ENCODE results near the gene MAGI1. TPM values are rescaled to one million over a fixed set of nuclear protein-coding genes. Genes with fewer than 3 reads are reported as not detected.

MAGI1 gene
- total RNA-seq: 33.1 TPM
- long read RNA-seq, partial matches to known transcripts: 3 of 12 reads
- long read RNA-seq, other reads (novel, unspliced or antisense): 9 of 12 reads

DNA sequence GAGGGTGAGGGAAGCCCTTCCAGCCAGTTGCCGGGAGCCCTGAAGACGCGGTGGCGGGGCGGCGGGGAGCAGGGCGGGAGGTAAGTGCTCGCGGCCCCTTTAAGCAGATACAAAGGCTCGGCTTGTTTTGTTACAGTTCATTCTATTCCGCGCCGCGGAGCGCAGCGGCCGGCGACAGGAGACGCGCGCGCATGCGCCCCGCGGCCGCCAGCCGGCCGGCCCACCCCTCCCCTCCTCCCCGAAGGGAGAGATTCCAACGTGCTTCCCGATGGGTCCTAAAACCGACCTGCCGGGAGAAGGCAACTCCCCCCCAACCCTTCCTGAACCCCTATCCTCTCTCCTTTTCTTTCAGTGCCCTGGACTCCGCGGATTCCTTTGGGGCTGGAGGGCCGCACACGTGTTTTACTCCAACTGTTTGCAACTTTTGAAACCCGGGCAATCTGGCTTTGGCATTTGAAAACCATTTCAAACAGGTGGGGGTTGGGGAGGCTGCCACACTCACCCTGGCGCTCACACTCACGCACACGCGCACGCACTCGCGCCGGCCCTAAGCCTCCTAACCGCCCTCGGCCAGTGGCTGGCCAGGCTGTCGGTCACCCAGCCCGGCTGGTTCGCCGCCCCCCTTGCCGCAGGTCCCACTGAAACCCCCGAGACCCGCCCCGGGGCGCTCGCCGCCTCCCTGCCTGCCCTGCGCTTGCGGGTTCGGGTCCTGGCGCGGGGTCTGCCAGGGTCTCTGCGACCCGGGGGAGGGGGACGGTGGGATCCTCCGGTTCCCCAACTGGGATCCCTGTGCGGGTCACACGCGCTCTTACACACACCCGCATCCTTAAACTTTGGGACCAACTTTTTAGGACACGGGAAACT, at the start of gene MAGI1:
Gene MAGI1 (minus strand): TSS at position 193 of the 864 bp plus-strand sequence. CDS start 610 bp downstream, outside the sequence.
- peak; percentile 91 for DNase-seq (ENCODE audit: missing footprints)
- intact Hi-C loops (cut with DNase I): loop anchor here (2.0 to 5.0 kb wide), 7 partner anchors 52 to 254 kb away; no protein-coding TSS in a partner anchor
- peak; percentile 92 for ATAC-seq

DNA sequence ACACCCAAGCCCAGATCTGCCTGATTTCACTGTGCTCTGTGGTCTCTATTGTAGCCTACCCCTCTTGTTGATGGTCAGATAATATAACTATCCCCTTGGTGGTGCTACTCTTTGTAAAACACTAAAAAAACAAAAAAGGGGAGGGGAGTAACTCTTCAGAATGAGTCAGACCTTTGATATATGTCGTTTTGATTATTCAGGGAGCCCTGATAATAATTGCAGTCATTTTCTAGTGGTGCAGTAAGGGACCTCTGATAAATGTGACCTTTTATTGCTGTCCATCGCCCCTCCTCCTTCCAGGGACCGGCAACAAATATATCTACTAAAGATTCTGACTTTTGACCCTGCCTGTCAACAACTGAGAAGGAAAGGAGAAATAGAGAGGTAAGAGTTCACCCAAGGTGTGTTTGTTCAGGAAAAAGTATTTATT, 45.1 kb upstream of the MAGI1 start:
- DNase-seq (ENCODE audit: missing footprints) (no peak), ATAC-seq (no peak)
- intact Hi-C loops (cut with DNase I): no loop called here

DNA sequence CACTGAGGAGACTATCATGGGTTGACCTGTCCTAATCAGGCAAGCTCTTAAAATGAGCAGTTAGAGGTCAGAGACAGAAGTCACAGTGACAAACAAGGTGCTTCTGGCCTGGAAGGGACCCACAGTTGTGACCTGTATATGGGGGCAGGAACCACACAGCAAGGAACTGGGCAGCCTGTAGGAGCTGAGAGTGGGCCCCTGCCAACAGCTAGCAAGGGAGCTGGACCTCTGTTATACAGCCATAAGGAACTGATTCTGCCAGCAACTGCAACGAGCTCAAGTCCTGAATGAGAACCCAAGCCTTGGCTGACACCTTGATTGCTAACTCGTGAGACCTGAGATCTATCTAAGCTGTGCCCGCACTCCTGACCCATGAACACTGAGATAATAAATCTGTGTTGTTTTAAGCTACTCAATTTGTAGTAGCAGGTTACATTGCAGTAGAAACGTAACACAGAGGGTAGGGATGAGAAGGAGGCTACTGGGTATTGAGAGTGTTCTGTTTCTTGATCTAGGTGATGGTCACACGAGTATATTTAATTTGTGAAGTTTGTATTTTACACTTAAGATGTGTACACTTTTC, 44.5 kb upstream of the MAGI1 start:
- no peak for DNase-seq (ENCODE audit: missing footprints)
- no peak for ATAC-seq
- intact Hi-C loops (cut with DNase I): no loop called here

DNA sequence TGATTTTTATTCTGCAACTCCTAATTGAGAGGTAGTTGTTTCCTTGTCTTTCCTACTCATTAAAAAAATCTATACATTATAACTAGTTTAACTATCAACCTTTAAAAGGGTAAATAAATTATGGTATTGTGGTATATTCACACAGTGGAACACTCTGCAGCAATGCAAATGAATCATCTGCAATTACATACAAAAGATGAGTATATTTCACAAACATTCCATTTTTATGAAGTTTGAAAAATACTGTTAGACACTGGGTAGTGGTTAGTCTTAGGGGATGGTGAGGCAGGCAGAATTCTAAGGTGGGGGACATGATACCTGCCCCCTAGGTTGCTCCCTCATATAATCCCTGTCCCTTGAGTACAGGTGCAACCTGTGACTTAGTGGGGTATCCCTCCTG, 44.0 kb upstream of the MAGI1 start:
- ATAC-seq: no peak
- no peak for DNase-seq (ENCODE audit: missing footprints)
- intact Hi-C loops (cut with DNase I): no loop called here

DNA sequence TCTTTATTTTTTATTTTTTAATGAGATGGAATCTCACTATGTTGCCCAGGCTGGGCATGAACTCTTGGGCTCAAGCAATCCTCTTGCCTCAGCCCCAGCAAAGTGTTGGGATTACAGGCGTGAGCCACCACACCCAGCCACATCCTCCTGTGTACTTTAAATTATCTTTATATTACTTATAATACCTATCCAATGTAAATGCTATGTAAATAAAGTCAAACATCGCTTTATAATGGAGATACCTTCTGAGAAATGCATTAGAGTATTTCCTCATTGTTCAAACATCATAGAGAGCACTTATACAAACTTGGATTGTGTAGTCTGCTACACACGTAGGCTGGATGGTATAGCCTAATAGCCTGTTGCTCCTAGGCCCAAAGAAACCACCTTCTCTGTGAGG, 41.4 kb upstream of the MAGI1 start:
- intact Hi-C loops (cut with DNase I): no loop called here
- DNase-seq (ENCODE audit: missing footprints) (no peak), ATAC-seq (no peak)

DNA sequence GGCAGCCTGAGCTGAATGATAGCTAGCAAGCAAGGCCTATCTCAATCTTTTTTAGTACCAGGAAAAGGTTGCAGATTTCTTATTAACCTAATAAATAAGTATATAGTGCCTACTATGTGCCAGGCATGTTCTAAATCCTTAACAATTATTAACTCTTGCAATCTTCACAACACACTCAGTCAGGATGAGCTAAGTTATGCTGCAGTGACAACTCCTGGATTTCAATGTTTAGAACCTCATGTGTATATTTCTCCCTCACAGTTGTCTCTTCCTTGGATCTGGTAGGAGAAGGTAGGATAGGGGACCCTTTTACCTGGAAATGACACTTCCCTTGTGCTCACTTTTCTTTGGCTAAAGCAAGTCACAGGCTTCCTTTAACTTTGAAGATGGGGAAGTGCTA, 39.3 kb upstream of the MAGI1 start:
- intact Hi-C loops (cut with DNase I): no loop called here
- ATAC-seq: no peak
- no peak for DNase-seq (ENCODE audit: missing footprints)

DNA sequence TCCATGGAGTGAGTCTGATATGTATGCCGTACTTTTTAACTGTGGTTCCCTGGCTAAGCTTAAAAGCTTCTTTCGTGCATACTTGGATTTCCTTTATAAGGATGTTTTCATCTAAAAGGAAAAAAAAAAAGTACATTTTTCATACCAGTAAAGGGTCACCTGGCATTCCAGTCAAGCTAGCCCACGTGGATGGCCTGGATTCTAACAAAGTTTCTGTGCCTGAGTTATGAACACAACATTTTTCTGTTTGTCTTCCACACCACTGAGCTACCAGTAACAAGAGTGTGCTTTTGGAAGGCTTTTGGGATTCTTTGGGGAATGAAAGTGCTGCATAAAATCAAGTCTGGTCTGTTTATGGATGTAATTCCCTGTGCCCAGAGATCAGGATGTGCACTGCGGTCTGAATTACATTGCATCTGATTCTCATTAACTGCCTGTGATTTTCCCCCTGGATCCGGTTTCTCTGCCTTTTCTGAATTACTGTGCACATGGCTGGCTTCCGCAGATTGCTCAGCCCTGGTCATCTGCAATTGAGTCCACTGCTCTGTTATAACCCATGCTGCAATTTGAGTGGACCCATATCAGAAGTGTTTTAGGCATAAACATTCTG, 38.2 kb upstream of the MAGI1 start:
- ATAC-seq (no peak), DNase-seq (ENCODE audit: missing footprints) (no peak)
- intact Hi-C loops (cut with DNase I): no loop called here

DNA sequence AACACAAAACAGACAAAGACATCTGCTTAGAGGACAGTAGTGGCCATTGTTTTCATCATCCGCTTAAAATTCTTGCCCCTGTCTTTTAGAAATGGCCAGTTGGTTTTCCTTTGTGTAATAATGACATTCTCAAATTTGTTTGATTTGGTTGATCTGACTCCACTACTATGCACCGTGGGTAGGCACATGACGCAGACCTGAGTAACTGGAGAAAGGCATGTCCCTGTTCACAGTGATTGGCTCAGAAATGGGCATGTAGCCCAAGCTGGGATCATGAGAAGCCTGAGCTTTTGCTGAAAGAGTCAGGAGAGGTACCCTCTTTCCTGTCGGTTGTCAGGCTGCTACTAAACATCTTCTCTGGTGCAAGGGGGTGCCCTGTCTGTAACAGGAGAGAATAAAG, 36.6 kb upstream of the MAGI1 start:
- ATAC-seq: no peak
- DNase-seq (ENCODE audit: missing footprints): no peak
- intact Hi-C loops (cut with DNase I): no loop called here

DNA sequence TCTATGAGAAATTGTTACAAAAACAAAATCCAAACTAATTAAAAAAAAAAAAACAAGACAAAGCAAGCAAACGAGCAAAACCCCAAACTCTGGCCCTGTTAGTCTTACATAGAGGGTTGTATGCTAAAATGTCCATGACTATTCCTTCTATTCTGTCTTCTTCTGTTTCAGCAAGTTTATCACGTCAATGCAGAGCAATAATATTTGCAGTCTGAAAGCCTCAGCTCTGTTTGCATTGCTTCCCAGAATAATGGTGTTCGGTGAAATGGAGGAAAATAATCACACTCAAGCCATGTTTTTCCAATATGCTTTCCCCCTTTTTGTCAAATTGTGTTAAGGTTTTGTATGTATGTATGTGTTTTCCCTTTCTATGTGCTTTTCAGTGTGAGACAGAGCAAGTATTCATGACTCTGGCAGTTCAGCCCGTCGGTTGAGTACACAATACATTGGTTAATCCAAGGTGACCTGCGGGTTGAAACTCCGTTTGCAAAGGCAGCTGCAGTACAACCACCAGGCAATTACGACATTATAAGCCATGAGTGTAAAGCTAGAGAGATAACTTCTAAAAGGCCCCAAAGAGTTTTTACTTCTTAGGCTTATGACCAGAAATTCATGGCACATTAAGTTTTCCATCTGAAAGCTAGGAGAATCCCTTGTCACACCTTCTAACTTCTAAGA, 34.9 kb upstream of the MAGI1 start:
- DNase-seq (ENCODE audit: missing footprints) (no peak), ATAC-seq (no peak)
- intact Hi-C loops (cut with DNase I): no loop called here

DNA sequence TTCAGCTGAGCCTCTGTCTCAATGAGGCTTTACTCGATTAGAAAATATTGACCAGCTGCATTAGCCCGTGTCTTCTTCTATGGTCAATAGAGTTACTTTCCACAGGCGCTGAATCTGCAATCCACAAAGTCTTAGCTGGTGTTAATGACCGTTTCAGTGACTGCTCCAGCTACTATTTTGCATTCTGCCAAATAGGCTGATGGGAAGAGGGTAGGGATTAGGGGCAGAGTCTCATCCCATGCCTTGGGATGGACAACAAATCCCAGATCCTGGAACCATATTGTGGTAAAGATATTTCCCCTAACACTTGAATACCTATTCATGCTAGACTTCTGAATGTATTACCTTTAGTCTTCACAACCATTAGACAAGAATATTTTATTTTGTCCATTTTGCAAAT, 29.5 kb upstream of the MAGI1 start:
- ATAC-seq (no peak), DNase-seq (ENCODE audit: missing footprints) (no peak)
- intact Hi-C loops (cut with DNase I): no loop called here

DNA sequence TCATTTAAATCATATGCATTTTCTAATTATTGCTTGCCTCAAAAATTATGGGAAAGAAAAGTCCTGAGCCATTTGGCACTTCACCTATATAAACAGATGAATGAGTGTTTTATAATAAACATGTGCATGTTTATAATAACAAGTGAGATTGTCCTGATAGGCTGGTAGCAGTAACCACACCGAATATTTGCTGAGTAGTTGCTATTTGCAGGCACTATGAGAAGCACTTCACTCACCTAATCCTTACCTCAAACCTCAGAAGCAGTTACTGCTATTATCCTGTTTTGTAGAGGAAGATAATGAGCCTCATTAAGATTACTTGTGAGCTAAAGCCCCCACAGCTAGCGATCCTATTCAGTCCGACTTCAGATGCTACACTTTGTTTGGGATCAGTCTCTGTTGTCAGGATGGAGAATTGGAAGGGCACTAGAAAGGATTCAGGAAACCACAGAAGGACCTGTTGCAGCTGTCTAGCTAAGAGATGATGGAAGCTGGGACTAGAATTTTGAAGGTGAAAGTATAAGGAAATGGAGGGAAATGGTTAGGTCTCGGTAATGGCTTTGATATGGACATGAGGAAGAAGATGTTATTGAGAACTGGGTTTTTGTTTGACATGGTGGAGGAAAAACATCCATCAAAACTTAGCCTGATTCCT, 28.4 kb upstream of the MAGI1 start:
- ATAC-seq: no peak
- DNase-seq (ENCODE audit: missing footprints): no peak
- intact Hi-C loops (cut with DNase I): no loop called here

DNA sequence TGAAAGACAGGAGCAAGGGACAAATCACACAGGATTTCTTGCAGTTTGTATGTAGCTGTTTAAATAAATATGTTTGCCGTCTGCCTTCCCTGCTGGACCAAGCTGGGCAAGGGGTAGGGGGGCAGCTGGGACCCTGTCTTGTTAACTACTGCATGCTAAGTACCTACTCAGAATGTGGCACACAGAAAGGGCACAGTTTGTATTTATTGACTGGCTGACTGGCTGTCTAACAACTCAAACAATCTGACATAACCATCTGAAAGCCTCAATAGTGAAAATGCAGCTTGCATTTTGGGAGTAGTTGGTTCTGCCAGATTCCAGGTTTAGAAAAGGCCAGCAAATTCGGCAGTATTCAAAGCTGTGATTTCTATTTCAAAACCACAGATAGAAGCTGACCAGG, 16.6 kb upstream of the MAGI1 start:
- no peak for ATAC-seq
- DNase-seq (ENCODE audit: missing footprints): no peak
- intact Hi-C loops (cut with DNase I): no loop called here

DNA sequence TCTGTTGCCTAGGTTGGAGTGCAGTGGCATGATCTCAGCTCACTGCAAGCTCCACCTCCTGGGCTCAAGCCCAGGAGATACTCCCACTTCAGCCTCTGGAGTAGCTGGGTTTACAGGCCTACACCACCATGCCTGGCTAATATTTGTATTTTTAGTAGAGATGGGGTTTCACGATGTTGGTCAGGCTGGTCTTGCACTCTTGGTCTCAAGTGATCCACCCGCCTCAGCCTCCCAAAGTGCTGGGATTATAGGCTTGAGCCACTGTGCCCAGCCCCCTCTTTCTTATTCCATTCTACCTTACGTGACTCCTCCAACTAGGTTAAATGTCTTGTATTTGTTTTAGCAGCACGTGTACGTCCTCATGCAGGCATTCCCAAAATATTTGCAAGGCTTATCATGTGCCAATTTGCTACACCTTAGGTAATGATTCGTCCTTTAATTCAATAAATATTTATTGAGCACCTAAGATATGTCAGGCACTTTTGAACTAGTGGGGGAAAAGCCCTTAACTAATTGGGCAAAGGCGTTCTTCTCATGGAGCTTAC, 14.9 kb upstream of the MAGI1 start:
- no peak for DNase-seq (ENCODE audit: missing footprints)
- peak; percentile 80 for ATAC-seq
- intact Hi-C loops (cut with DNase I): no loop called here

DNA sequence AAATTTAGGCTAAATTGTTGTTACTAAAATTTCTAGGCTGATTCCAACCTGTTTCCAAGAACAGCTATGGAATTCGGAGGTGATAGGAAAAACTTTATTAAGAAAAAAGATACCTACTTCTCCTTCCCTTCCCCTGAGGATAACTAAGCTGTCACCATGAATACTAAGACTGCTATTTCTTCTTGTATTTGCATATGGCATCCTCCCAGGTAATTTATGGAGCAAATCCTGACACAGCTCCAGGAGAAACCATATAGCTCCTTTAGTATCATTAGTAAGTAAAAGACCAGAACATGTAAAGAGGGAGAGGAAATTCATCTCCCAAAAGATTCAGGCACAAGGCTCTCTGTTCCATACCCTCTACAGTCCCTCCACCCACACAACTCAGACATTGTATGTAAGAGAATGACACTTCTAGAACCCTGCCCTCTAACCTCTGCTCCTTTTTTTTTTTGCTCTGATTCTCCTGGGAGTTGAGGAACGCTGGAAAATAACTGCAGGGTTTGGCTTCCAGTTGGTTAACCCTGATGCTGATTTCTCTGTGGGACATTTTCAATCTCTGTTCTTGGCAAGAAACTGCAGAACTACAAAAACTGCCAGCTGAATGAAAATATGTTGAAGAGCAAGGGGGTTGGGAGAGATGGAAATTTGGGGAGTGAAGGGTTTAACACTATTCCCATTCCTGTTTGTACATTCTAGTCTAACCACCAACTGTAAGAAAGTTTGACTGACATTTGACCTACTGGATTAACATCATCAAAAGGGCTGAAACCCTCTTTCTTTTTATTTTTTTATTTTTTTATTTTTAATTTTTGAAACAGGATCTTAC, 14.2 kb upstream of the MAGI1 start:
- ATAC-seq: peak; percentile 52
- no peak for DNase-seq (ENCODE audit: missing footprints)
- intact Hi-C loops (cut with DNase I): no loop called here

DNA sequence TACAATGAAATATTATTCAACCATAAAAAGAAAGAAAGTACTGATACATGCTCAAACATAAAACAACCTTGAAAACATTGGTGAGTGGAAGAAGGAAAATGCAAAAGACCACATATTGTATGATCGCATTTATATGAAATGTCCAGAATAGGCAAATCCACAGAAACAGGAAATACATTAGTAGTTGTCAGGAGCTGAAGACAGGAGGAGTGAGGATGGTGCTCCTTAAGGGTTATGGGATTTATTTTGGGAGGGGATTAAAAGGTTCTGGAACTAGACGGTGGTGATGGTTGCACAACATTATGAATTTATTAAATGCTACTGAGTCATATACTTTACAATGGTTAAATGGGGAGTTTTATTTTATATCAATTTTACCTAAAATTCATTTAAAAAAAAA, 12.1 kb upstream of the MAGI1 start:
- intact Hi-C loops (cut with DNase I): no loop called here
- ATAC-seq (no peak), DNase-seq (ENCODE audit: missing footprints) (no peak)

DNA sequence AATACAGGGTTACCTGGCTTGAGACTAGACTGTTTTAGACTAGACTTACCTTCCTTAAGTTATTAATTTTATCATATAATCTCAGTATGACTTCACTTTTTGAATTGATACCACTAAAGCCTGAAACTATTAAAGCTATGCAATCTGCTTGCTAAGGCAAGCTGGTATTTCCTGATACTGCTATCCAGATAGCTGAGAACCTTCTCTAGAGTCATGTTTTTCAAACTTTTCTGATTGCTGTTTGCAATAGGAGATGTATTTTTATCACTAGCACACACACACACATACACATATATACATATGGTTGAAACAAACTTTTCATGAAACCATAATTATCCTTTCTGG, 9.3 kb upstream of the MAGI1 start:
- intact Hi-C loops (cut with DNase I): no loop called here

DNA sequence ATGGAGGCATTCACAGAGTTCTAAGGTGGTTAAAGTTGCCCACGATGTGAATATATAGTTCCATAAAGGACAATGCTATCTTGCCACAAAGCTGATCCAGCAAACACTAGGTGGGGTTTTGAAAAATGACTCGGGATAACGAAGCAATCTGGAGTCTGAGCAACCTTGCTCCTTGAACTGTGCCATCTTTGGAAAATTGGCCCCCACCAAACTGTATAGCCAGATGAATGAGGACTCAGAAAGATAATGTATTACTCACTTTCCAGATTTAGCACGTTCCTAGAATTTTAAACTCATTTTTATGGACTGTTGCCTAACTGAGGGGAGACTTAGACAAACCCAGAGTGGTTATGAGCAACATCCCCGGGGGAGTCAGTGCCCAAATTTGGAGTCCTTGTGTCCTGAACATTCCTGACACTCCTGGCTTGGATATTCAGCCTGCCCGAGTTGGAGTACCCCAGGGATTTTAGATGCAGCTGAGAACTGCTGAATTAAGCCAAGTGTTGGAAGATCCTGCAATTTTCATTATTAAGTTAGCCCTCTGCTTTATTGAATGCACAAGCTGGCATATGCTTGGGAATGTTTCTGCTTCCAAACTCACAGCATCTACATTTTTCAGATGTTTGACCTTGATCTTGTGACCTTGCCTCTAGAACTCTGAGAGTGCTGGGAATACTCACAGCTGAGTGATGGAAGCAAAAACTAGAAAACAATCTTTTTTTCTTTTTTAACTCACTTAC, 8.8 kb upstream of the MAGI1 start:
- ATAC-seq (peak; percentile 26), DNase-seq (ENCODE audit: missing footprints) (no peak)
- intact Hi-C loops (cut with DNase I): no loop called here

More for the DNA sequence above, 9.3 kb upstream of the MAGI1 start:
- DNase-seq (ENCODE audit: missing footprints) (no peak), ATAC-seq (no peak)

All from Right ventricle myocardium inferior (tissue), 1 donor.